NCI-H526 treated with DMSO at 0.1 percent for 48 hours (cell line): ENCODE results near the gene EXOC3.
"Not testable (repeated sequence)": the region's sequence is repeated elsewhere in the genome, so short reads cannot be mapped to it uniquely, and the experiment has no call there.

Experiments
- DNase-seq: peaks from one replicate; lab custom pipeline; 2025; lab: John Stamatoyannopoulos, UW

Gene EXOC3

GRCh38 chr5:442335-443238 lies at the start of gene EXOC3:
Gene EXOC3 (plus strand): TSS chr5:443176. CDS start chr5:446206, 3,030 bp downstream.
- DNase-seq, result peak; percentile 7

DNA sequence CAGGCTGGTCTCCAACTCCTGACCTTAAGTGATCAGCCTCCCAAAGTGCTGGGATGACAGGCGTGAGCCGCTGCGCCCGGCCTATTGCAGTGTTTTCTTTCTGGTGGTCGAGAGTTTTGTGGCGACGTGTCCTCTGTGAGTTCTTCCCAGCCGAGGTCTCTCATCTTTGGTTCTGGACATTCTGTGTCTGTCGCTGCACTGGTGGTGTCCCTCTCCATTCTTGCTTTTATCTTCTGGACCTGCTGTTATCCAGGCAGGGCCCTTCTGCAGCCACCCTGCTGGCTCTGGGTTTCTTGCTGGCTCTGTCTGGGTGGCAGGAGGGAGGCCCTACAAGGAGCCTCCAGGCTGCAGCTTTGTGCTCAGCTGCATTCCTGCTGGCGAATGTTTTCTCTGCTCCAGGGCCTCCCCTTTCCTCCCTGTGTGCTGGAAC lies 49.1 kb upstream of the EXOC3 start:
- DNase-seq, result no peak

DNA sequence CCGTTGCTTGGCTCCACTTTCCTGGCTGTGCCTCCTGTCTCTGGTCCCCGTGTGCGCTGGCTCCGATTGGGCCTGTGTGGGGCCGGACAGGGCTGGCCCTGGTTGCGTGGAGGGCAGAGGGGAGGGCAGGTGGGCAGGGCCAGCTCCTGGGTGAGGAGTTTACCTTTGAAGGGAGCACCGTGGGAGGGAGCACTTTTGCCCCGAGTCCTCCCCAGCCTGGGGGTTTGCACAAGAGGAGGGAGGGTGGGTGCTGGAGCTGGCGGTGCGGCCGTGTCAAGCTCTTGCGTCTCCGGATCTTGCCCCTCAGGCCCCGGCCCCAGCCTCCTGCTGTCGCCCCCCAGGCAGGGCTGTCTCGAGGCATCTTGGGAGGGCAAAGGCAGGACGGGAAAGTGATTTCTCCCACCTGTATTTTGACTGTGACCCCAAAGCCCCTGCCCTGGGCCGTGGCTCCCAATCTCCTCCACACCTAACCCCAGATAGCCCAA lies 48.3 kb upstream of the EXOC3 start:
- DNase-seq, result no peak

GRCh38 chr5:395156-395920 lies 47.6 kb upstream of the EXOC3 start:
- no peak for DNase-seq

GRCh38 chr5:395921-396530 lies 47.0 kb upstream of the EXOC3 start:
- DNase-seq, result no peak

GRCh38 chr5:396531-396961 lies 46.4 kb upstream of the EXOC3 start:
- no peak for DNase-seq

GRCh38 chr5:398141-398474 lies 44.9 kb upstream of the EXOC3 start:
- not testable (repeated sequence) for DNase-seq

DNA sequence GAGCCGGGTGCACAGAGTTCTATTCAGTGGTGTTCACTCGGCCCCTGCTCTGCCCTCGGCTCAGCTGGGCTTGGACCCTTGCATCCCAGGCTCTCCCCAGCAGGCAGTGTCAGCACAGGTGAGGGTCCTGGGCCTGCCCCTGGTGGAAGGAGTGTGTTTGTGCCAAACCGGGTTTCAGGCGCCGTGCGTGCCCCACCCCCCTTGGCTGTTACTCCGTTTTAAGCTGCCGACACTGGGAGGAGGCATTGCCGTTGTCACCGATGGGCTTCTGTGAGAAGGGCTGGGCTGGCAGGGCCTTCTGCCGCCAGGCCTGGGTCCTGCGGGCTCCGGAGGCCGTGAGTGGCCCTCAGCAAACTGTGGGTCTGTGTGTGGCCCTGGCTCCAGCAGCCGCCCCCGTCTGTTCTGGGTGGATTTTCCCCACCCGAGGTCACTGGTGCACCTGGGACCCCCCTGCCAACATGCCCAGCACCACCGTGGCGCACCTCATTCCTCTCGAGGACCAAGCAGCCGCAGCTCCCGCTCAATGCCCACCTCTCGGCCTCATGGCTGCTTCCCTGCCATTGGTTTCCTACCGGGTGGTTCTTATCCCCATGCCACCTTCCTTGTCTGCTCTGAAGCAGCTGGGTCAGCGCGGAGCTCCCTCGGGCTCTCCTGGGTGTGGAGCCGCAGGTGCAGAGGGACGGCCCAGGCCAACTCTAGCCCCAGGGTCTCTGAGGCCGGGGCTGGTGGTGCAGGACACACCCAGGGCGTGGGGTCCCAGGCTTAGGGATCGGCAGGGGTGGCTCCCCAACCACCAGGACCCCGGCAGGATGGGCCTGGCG lies 44.3 kb upstream of the EXOC3 start:
- DNase-seq, result no peak

GRCh38 chr5:399296-400281 lies 43.4 kb upstream of the EXOC3 start:
- DNase-seq, result peak; percentile 64

GRCh38 chr5:400282-401145 lies 42.5 kb upstream of the EXOC3 start:
- DNase-seq, result peak; percentile 64

- DNase-seq, result no peak
Observed at GRCh38 chr5:401146-402034, 41.6 kb upstream of the EXOC3 start.

DNA sequence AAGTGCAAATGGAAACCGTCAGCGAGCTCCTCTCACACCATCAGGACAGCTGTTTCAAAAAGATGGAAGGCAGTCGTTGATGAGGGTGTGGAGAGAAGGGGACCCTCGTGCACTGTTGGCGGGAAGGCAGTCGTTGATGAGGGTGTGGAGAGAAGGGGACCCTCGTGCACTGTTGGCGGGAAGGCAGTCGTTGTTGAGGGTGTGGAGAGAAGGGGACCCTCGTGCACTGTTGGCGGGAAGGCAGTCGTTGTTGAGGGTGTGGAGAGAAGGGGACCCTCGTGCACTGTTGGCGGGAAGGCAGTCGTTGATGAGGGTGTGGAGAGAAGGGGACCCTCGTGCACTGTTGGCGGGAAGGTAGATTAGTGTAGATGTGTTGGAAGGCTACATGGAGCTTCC lies 40.8 kb upstream of the EXOC3 start:
- not testable (repeated sequence) for DNase-seq

- no peak for DNase-seq
Observed at GRCh38 chr5:402615-403359, 40.2 kb upstream of the EXOC3 start.

- DNase-seq, result no peak
Observed at GRCh38 chr5:403995-404394, 39.0 kb upstream of the EXOC3 start.

DNA sequence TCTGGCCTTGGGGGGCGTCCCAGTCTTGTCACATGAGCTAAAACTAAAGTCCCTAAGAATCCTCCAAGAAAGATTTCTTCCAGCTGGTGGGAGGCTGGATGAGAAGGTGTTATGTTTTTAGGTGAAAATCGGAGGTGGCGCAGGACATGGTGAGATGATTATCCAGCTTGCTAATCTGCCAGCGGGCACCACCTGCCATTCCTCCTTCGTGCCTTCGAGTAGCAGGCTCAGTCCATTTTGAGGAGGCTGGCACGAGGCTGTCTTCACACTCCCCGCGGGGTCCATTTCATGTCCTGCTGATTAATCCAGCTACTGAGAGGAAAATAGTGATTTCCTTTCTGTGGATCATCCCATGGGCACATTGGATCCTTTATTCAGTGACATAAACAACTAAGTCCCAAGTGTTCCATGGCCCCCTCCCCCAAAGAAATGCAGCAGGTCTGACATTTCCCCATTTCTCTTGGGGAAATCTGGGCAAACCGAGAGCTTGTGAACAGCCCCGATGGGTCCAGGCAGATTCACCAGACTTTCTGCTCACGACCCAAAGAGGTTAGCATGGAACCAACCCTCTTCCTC lies 38.2 kb upstream of the EXOC3 start:
- DNase-seq, result no peak

GRCh38 chr5:405421-405820 lies 37.6 kb upstream of the EXOC3 start:
- no peak for DNase-seq

GRCh38 chr5:406041-406440 lies 36.9 kb upstream of the EXOC3 start:
- no peak for DNase-seq
